Ectodermal cell (in vitro differentiated cells): ENCODE data around the gene CUEDC1.

Source experiments
- H3K27ac ChIP-seq: 2 replicates; pipeline ENCODE4 v1.7.0; 2013; ENCODE audit warnings: mild to moderate bottlenecking, low read depth, low read length; ENCODE audit not compliant: insufficient read depth, poor library complexity, severe bottlenecking
- H3K27me3 ChIP-seq: 2 replicates; pipeline ENCODE4 v1.7.0; 2013; ENCODE audit warnings: mild to moderate bottlenecking, low read length; ENCODE audit not compliant: insufficient read depth, control insufficient read depth, poor library complexity, severe bottlenecking
- H3K36me3 ChIP-seq: one replicate; pipeline ENCODE4 v1.7.0; 2013; ENCODE audit warnings: low read length; ENCODE audit not compliant: control insufficient read depth, insufficient read depth
- H3K4me1 ChIP-seq: one replicate; pipeline ENCODE4 v1.7.0; 2013; ENCODE audit warnings: low read length; ENCODE audit not compliant: control insufficient read depth, insufficient read depth
- H3K4me3 ChIP-seq: 2 replicates; pipeline ENCODE4 v1.7.0; 2013; ENCODE audit warnings: low read depth, low read length, control low read depth; ENCODE audit not compliant: insufficient read depth
- H3K9me3 ChIP-seq: 2 replicates; pipeline ENCODE4 v1.7.0; 2013; ENCODE audit warnings: mild to moderate bottlenecking, low read length, moderate library complexity; ENCODE audit not compliant: control insufficient read depth
- WGBS, 2 experiments: methylation state at CpG; one replicate each; pipeline ENCODE4 v1.1.7; 2013; ENCODE audit warnings: missing lambda C conversion rate in 2 of 2; 5-methylcytosine and 5-hydroxymethylcytosine counted together

The CUEDC1 gene

GRCh38 chr17:57874434-57875289 lies 80.5 kb downstream of the CUEDC1 start:
- H3K4me3 ChIP-seq, result peak overlapping the region; percentile 15
- H3K36me3 ChIP-seq, result no peaks in the 10 kb centered on the region
- H3K9me3 ChIP-seq, result no peaks in the 10 kb centered on the region
- peaks cover 44% of the 10 kb centered on the region for H3K4me1 ChIP-seq
- H3K27me3 ChIP-seq, result no peaks in the 10 kb centered on the region
- 10 to 11% methylated on average over 32 to 33 of the region's 33 CpGs for WGBS, 2 experiments
- peak overlapping the region; percentile 93 for H3K27ac ChIP-seq

GRCh38 chr17:57874058-57874419 lies 81.2 kb downstream of the CUEDC1 start:
- Histone ChIP-seq H3K4me1 (peaks cover 44% of the 10 kb centered on the region), H3K4me3 (no peak overlapping the region)
- WGBS, 2 experiments, result 63 to 64% methylated on average over 7 of the region's 7 CpGs

GRCh38 chr17:57873261-57874057 lies 81.8 kb downstream of the CUEDC1 start:
- H3K4me3 ChIP-seq, result no peak overlapping the region
- peaks cover 48% of the 10 kb centered on the region for H3K4me1 ChIP-seq
- no peaks in the 10 kb centered on the region for H3K9me3 ChIP-seq
- H3K36me3 ChIP-seq, result no peaks in the 10 kb centered on the region
- no peak overlapping the region for H3K27ac ChIP-seq
- H3K27me3 ChIP-seq, result no peaks in the 10 kb centered on the region
- WGBS, 2 experiments, result 93 to 95% methylated on average over 16 of the region's 16 CpGs

More at GRCh38 chr17:57874058-57874419, 81.2 kb downstream of the CUEDC1 start:
- Histone ChIP-seq H3K9me3 (no peaks in the 10 kb centered on the region), H3K27ac (peak overlapping the region; percentile 93), H3K27me3 (no peaks in the 10 kb centered on the region), H3K36me3 (no peaks in the 10 kb centered on the region)

GRCh38 chr17:57872536-57872935 lies 82.7 kb downstream of the CUEDC1 start:
- 93 to 97% methylated on average over 14 of the region's 14 CpGs for WGBS, 2 experiments
- Histone ChIP-seq H3K4me3 (no peak overlapping the region), H3K27ac (no peak overlapping the region), H3K4me1 (peaks cover 55% of the 10 kb centered on the region), H3K9me3 (no peaks in the 10 kb centered on the region), H3K36me3 (no peaks in the 10 kb centered on the region), H3K27me3 (no peaks in the 10 kb centered on the region)

- peaks cover 55% of the 10 kb centered on the region for H3K4me1 ChIP-seq
- H3K4me3 ChIP-seq, result no peak overlapping the region
- no peak overlapping the region for H3K27ac ChIP-seq
- H3K27me3 ChIP-seq, result no peaks in the 10 kb centered on the region
- H3K9me3 ChIP-seq, result no peaks in the 10 kb centered on the region
- H3K36me3 ChIP-seq, result no peaks in the 10 kb centered on the region
- 87 to 89% methylated on average over 8 of the region's 8 CpGs for WGBS, 2 experiments
Observed at GRCh38 chr17:57871863-57872262, 83.3 kb downstream of the CUEDC1 start.

GRCh38 chr17:57871155-57871554 lies 84.1 kb downstream of the CUEDC1 start:
- WGBS, 2 experiments, result 86 to 94% methylated on average over 7 of the region's 7 CpGs
- no peaks in the 10 kb centered on the region for H3K36me3 ChIP-seq

GRCh38 chr17:57870283-57870635 lies 85.0 kb downstream of the CUEDC1 start:
- H3K4me3 ChIP-seq, result no peak overlapping the region
- H3K4me1 ChIP-seq, result peaks cover 42% of the 10 kb centered on the region
- no peaks in the 10 kb centered on the region for H3K36me3 ChIP-seq
- no peaks in the 10 kb centered on the region for H3K27me3 ChIP-seq
- no peak overlapping the region for H3K27ac ChIP-seq
- no peaks in the 10 kb centered on the region for H3K9me3 ChIP-seq

More at GRCh38 chr17:57871155-57871554, 84.1 kb downstream of the CUEDC1 start:
- no peak overlapping the region for H3K4me3 ChIP-seq
- H3K9me3 ChIP-seq, result no peaks in the 10 kb centered on the region
- peaks cover 51% of the 10 kb centered on the region for H3K4me1 ChIP-seq
- no peaks in the 10 kb centered on the region for H3K27me3 ChIP-seq
- H3K27ac ChIP-seq, result no peak overlapping the region

- H3K4me1 ChIP-seq, result peaks cover 37% of the 10 kb centered on the region
- WGBS, 2 experiments, result 93 to 94% methylated on average over 9 of the region's 9 CpGs
- no peaks in the 10 kb centered on the region for H3K36me3 ChIP-seq
- H3K9me3 ChIP-seq, result no peaks in the 10 kb centered on the region
- no peaks in the 10 kb centered on the region for H3K27me3 ChIP-seq
- no peak overlapping the region for H3K4me3 ChIP-seq
- H3K27ac ChIP-seq, result no peak overlapping the region
Observed at GRCh38 chr17:57869617-57870282, 85.5 kb downstream of the CUEDC1 start.

GRCh38 chr17:57868910-57869616 lies 86.1 kb downstream of the CUEDC1 start:
- Histone ChIP-seq H3K4me3 (no peak overlapping the region), H3K36me3 (no peaks in the 10 kb centered on the region), H3K4me1 (peaks cover 30% of the 10 kb centered on the region), H3K27me3 (peaks cover 3% of the 10 kb centered on the region), H3K27ac (no peak overlapping the region), H3K9me3 (no peaks in the 10 kb centered on the region)
- WGBS, 2 experiments, result 95% methylated on average over 13 of the region's 13 CpGs
